Right atrium auricular region (tissue), 2 donors: Measurements from ENCODE around the gene WWOX. TPM values are rescaled to one million over a fixed set of nuclear protein-coding genes. Genes with fewer than 3 reads are reported as not detected.
"Not testable (repeated sequence)": the region's sequence is repeated elsewhere in the genome, so short reads cannot be mapped to it uniquely, and the experiment has no call there.

Experiments
- DNase-seq: peaks from one replicate; pipeline ENCODE4 v3.0.0-alpha.2; 2019; ENCODE audit warnings: low spot score
- H3K27ac ChIP-seq, 2 donors: fragments of 200-600 bp; sonication (generic); 1 replicate in 1 of 2; 2 replicates in 1 of 2; pipeline ENCODE4 v1.5.1; 2016 to 2019
- H3K27me3 ChIP-seq, 2 donors: fragments of 200-600 bp; sonication (generic); one replicate each; pipeline versions ENCODE4 v1.5.1 to v1.6.0; 2017 to 2019
- H3K36me3 ChIP-seq: fragments of 200-600 bp; sonication (generic); one replicate; pipeline ENCODE4 v1.5.1; 2016
- H3K4me1 ChIP-seq, 2 donors: fragments of 200-600 bp; sonication (generic); one replicate each; pipeline versions ENCODE4 v1.5.1 to v1.6.0; 2017 to 2019
- H3K4me3 ChIP-seq, 2 donors: fragments of 200-600 bp; sonication (generic); 1 replicate in 1 of 2; 2 replicates in 1 of 2; pipeline ENCODE4 v1.5.1; 2017 to 2019; ENCODE audit warnings: mild to moderate bottlenecking in 1 of 2, moderate library complexity in 1 of 2
- H3K9me3 ChIP-seq, 2 donors: fragments of 200-600 bp; sonication (generic); one replicate each; pipeline ENCODE4 v1.5.1; 2019
- total RNA-seq, 2 donors: library from RNA; depleted of rRNA; stranded (reverse); fragments of >200 nt; gene quantifications; one replicate each; pipeline ENCODE4 v1.1.0, GENCODE V29; 2016
- TF ChIP-seq, protein P1 (sequence below), 2 donors: fragments of 200-600 bp; sonication (generic); IDR thresholded peaks; one replicate each; pipeline ENCODE4 v1.5.1; 2019; ENCODE audit warnings: antibody characterized with exemption in 2 of 2

WWOX gene
- total RNA-seq, result 10 to 100 TPM; 14.8 to 20.8 TPM

GRCh38 chr16:78099271-78100111 is at the start of gene WWOX:
WWOX (plus strand) TSS chr16:78099654.
- H3K4me3 ChIP-seq, result peak within 1 kb of the TSS; percentile 92 to 97
- no peaks in the 10 kb centered on the region for H3K9me3 ChIP-seq
- H3K27ac ChIP-seq, result peak within 1 kb of the TSS; percentile 92 to 94
- H3K27me3 ChIP-seq, result no peaks in the 10 kb centered on the region
- H3K4me1 ChIP-seq, result peaks cover 0 to 11% of the 10 kb centered on the region in 2 donors
- peak; percentile 95 for DNase-seq
- TF ChIP-seq, protein P1, sequence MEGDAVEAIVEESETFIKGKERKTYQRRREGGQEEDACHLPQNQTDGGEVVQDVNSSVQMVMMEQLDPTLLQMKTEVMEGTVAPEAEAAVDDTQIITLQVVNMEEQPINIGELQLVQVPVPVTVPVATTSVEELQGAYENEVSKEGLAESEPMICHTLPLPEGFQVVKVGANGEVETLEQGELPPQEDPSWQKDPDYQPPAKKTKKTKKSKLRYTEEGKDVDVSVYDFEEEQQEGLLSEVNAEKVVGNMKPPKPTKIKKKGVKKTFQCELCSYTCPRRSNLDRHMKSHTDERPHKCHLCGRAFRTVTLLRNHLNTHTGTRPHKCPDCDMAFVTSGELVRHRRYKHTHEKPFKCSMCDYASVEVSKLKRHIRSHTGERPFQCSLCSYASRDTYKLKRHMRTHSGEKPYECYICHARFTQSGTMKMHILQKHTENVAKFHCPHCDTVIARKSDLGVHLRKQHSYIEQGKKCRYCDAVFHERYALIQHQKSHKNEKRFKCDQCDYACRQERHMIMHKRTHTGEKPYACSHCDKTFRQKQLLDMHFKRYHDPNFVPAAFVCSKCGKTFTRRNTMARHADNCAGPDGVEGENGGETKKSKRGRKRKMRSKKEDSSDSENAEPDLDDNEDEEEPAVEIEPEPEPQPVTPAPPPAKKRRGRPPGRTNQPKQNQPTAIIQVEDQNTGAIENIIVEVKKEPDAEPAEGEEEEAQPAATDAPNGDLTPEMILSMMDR (IDR thresholded peaks at IDR 0.05), result peak; percentile 88 to 89
- H3K36me3 ChIP-seq, result no peaks in the 10 kb centered on the region

DNA sequence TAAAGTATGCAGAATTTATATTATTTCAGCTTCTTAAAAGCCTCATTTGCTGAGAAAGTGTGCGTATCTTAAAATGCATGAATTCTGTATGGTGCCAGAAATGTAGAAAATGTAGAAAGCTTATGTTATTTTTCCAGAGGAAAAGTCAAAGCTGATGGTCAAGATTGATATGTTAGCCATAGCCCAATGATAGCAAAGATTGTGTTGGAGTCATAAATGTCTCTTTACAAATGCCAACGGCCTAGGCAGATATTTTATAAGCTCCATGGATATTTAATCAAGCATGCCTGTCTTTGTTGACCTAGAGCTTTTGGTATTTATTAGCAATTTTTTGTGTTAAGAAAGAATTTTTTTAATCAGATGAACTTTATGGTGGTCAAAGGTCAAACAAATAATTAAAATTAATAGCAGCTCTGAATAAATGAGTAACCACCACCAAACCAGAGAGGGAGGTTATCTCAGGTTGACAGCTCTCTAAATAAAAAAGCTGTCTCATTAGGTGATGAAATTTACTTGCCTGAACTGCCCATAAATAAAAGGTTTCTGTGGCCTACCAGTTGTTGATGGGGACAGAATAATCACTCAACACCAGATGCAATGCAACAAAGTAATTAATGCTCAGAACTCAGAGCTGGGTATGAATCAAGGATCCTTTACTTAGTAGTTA is 48.6 kb upstream of the WWOX start:
- no peak for DNase-seq
- TF ChIP-seq, protein P1 (IDR thresholded peaks at IDR 0.05), result no peak
- Histone ChIP-seq H3K27ac (no peak overlapping the region), H3K36me3 (no peaks in the 10 kb centered on the region), H3K4me3 (no peak overlapping the region), H3K4me1 (no peaks in the 10 kb centered on the region), H3K9me3 (no peaks in the 10 kb centered on the region), H3K27me3 (no peaks in the 10 kb centered on the region)

DNA sequence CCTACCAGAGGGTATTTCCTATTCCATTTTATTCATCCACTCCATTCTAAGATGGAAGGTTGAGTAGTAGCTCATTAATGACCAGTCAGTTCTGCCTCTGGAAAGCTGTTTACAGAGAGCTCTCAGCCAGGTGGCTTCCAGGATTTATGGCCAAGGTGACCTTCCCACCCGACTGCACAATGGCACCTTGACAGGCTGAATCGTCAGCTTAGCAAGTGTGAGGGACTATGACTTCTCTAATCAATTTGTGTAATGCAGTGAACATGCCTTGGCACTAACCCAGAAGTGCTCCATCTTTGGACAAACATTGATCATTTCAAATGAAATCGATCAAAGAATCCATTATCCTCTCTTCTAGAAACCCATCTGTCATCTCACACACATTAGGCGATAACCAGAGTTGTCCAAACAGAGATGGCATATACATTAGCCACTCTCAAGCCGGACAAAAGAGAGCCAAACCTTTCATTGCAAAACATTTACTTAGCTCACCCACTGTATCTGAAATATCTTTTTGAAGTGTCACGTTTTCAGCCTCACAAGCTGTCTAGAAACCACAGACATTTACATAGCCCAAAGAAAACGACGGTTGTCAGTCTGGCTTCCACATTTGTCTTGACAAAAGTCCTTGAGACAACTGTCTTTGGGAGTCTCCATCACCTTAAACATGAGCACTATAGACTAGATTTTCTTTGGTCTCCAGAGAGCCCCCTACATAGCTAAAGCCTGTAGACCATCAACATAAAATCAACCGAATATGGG is 41.5 kb upstream of the WWOX start:
- no peaks in the 10 kb centered on the region for H3K27me3 ChIP-seq
- TF ChIP-seq, protein P1 (IDR thresholded peaks at IDR 0.05), result no peak
- no peak overlapping the region for H3K27ac ChIP-seq
- no peak for DNase-seq
- H3K4me1 ChIP-seq, result no peaks in the 10 kb centered on the region
- H3K4me3 ChIP-seq, result no peak overlapping the region
- H3K9me3 ChIP-seq, result no peaks in the 10 kb centered on the region
- H3K36me3 ChIP-seq, result no peaks in the 10 kb centered on the region

GRCh38 chr16:78059806-78060205 is 39.6 kb upstream of the WWOX start:
- H3K4me3 ChIP-seq, H3K27ac ChIP-seq, H3K36me3 ChIP-seq, H3K4me1 ChIP-seq, DNase-seq, H3K27me3 ChIP-seq, H3K9me3 ChIP-seq: not testable (repeated sequence)

DNA sequence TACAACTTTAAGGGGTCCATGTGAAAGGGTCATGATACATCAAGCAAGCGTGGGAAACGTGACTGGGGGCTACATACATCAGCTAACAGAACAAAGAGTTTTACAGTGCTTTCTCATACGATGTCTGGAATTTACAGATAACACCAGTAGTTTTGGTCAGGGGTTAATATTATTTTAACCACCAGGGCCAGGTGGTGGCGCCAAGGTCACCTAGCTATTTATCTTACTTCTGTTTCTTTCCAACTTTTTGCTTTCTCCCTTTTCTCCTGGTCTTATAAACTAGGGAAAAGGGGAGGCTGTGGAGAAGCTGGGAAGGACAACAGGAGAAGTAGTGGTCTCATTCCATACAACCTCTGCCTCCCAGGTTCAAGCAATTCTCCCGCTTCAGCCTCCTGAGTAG is 39.2 kb upstream of the WWOX start:
- H3K4me3 ChIP-seq, result no peak overlapping the region
- H3K9me3 ChIP-seq, result no peaks in the 10 kb centered on the region
- TF ChIP-seq, protein P1 (IDR thresholded peaks at IDR 0.05), result no peak
- H3K36me3 ChIP-seq, result no peaks in the 10 kb centered on the region
- no peaks in the 10 kb centered on the region for H3K4me1 ChIP-seq
- no peak overlapping the region for H3K27ac ChIP-seq
- no peaks in the 10 kb centered on the region for H3K27me3 ChIP-seq
- no peak for DNase-seq

DNA sequence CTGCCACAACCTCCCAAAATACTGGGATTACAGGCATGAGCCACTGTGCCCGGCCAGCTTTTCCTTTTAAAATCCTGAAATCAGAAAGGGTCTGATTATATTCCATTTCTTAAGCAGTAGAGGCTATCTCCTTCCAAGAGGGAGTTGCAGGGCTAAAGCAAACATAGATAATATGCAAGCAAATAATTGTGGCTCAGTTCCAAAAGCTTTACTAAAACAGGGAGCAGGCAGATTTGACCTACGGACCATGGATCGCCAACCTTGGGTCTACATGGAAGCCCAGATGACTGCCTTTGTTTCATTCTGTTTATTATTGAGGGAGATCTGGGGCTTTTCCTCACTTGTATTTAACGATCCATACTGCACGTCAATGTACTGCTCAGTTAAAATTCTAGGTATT is 38.6 kb upstream of the WWOX start:
- H3K27ac ChIP-seq, result no peak overlapping the region
- H3K9me3 ChIP-seq, result no peaks in the 10 kb centered on the region
- no peak for DNase-seq
- TF ChIP-seq, protein P1 (IDR thresholded peaks at IDR 0.05), result no peak
- H3K4me1 ChIP-seq, result no peaks in the 10 kb centered on the region
- H3K27me3 ChIP-seq, result no peaks in the 10 kb centered on the region
- no peak overlapping the region for H3K4me3 ChIP-seq
- H3K36me3 ChIP-seq, result no peaks in the 10 kb centered on the region
